ENCODE data around the gene LUM. TPM values are rescaled to one million over a fixed set of nuclear protein-coding genes. Genes with fewer than 3 reads are reported as not detected.

The LUM gene
- 0.55 and 7.5 TPM in 2 replicates for total RNA-seq

GRCh38 chr12:91111366-91112325, at the start of gene LUM:
Gene LUM, minus strand, starts transcription at chr12:91111494. Its CDS starts 2,515 bp downstream, at chr12:91108979.

GRCh38 chr12:91057368-91058165, 53.7 kb downstream of the LUM start, which contains the start of gene KERA:
Gene KERA, minus strand, starts transcription at chr12:91058024. Its CDS starts 1,743 bp downstream, at chr12:91056281.

Other genes starting within 250 kb of the LUM start
- gene CCER1, start 156.3 kb downstream of the LUM start, total RNA-seq, result not detected in 2 replicates
- gene EPYC, start 106.5 kb downstream of the LUM start, total RNA-seq, result not detected in 2 replicates
- not detected in 2 replicates for gene KERA, start 53.5 kb downstream of the LUM start, total RNA-seq
- 2.5 and 21.4 TPM in 2 replicates for gene DCN, start 71.3 kb upstream of the LUM start, total RNA-seq